Left ventricle myocardium inferior (tissue), 1 donor: ENCODE measurements around the gene CABLES2. TPM values are rescaled to one million over a fixed set of nuclear protein-coding genes. Genes with fewer than 3 reads are reported as not detected.

Experiments
- DNase-seq: peaks from one replicate; pipeline ENCODE4 v3.0.0-alpha.2; 2020
- H3K27ac ChIP-seq: fragments of 200-600 bp; replicated peaks from 2 replicates; pipeline ENCODE4 v1.8.0; 2021
- H3K27me3 ChIP-seq: fragments of 200-600 bp; 2 replicates; pipeline ENCODE4 v1.8.0; 2021; ENCODE audit warnings: low read depth
- H3K36me3 ChIP-seq: fragments of 200-600 bp; 2 replicates; pipeline ENCODE4 v1.8.0; 2021
- H3K4me1 ChIP-seq: fragments of 200-600 bp; 2 replicates; pipeline ENCODE4 v1.8.0; 2021
- H3K4me3 ChIP-seq: fragments of 200-600 bp; 2 replicates; pipeline ENCODE4 v1.8.0; 2021; ENCODE audit warnings: mild to moderate bottlenecking, moderate library complexity
- H3K9me3 ChIP-seq: fragments of 200-600 bp; replicated peaks from 2 replicates; pipeline ENCODE4 v1.8.0; 2021
- CTCF ChIP-seq: fragments of 200-600 bp; IDR thresholded peaks from 2 replicates; pipeline ENCODE4 v1.8.0; 2021; ENCODE audit warnings: antibody characterized with exemption, mild to moderate bottlenecking, borderline replicate concordance
- intact Hi-C: fragments of 100-400 bp; cut with micrococcal nuclease; formaldehyde crosslinking; loops from one replicate; pipeline ENCODE4 v1.11.0; 2022
- total RNA-seq: library from RNA; stranded (reverse); fragmentation: NEBNext Ultra II Directional; extraction: Animal tissue kit (Norgen Biotek cat#: 25700); gene quantifications from one replicate; pipeline ENCODE4 v1.2.1, GENCODE V29; 2021
- donor health status: DM: no; HTN: yes; CAD: no; lungs with severe emphysema.

The CABLES2 gene
- total RNA-seq, 1 donor from 2014 or later = 12.0 TPM

DNA sequence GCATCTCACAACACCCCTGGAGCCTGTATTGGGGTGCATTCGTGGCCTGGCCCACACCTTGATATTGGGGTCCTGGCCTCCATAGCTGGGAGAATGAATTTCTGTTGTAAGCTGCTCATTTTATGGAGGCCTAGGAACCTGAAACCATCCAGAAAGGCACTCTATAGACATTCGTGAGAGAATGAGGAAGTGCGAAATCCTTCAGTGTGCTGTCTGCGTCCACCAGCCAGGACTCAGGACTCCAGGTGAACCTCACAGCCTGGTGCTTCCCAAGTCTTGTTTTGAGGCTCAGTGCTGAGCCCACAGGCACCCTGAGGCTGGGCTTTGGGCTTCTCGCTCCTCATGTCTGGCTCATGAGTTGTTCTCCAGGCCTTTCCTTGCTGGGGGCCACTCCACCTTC lies 32.1 kb upstream of the CABLES2 start:
- no peak for TF ChIP-seq CTCF

DNA sequence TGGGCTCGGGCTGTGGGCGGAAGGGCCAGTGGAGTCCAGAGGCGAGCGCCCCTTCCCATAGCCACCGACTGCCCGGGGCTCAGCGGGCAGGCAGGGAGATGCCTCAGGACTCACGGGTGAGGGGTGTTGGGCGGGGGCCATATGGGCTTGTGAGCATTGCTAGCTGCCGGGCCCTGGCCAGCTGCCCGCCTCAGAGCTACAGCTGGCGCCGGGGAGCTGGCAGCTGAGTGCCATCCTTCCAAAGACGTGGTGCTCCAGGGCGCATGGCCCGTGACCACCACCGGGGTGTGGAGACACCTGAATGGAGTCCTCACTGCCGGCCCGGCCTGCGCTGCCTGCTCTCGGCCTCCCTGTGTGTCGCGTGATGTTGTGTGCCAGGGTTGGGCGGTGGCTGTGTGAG lies 30.8 kb upstream of the CABLES2 start:
- H3K36me3 ChIP-seq = no peaks in the 10 kb centered on the region
- no peak for TF ChIP-seq CTCF
- no peak overlapping the region for H3K4me3 ChIP-seq
- peaks cover 43% of the 10 kb centered on the region for H3K27me3 ChIP-seq
- H3K4me1 ChIP-seq = peaks cover 21% of the 10 kb centered on the region
- no peak overlapping the region for H3K27ac ChIP-seq
- intact Hi-C loops = no loop called here
- DNase-seq = peak; percentile 26
- no peaks in the 10 kb centered on the region for H3K9me3 ChIP-seq

More for the DNA sequence above, 32.1 kb upstream of the CABLES2 start:
- intact Hi-C loops = no loop called here
- peaks cover 42% of the 10 kb centered on the region for H3K27me3 ChIP-seq
- no peak overlapping the region for H3K4me3 ChIP-seq
- no peak overlapping the region for H3K27ac ChIP-seq
- peaks cover 11% of the 10 kb centered on the region for H3K4me1 ChIP-seq
- no peaks in the 10 kb centered on the region for H3K36me3 ChIP-seq
- H3K9me3 ChIP-seq = no peaks in the 10 kb centered on the region
- no peak for DNase-seq

DNA sequence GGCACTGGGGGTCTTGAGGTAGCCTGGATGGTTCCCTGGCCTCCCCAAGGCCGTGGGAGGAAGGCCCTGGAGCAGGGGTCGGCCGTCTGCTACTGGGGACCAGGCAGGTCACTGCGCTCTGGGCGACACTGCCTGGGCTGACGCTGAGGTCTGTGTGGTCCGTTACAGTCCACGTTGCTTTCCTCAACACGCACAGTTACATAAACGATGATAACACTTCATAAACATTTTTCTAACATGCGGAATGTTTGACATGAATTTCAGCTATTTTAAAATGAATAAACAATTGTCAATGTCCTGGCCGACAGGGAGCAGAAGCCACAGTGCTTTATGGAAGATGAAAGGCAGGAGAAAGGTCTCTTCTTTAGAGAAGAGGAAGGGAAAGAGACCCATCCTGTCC lies 30.4 kb upstream of the CABLES2 start:
- no peak for DNase-seq
- H3K27ac ChIP-seq = no peak overlapping the region
- H3K4me3 ChIP-seq = no peak overlapping the region
- no peaks in the 10 kb centered on the region for H3K9me3 ChIP-seq
- peaks cover 21% of the 10 kb centered on the region for H3K4me1 ChIP-seq
- peaks cover 47% of the 10 kb centered on the region for H3K27me3 ChIP-seq
- intact Hi-C loops = no loop called here
- H3K36me3 ChIP-seq = no peaks in the 10 kb centered on the region
- TF ChIP-seq CTCF = no peak

DNA sequence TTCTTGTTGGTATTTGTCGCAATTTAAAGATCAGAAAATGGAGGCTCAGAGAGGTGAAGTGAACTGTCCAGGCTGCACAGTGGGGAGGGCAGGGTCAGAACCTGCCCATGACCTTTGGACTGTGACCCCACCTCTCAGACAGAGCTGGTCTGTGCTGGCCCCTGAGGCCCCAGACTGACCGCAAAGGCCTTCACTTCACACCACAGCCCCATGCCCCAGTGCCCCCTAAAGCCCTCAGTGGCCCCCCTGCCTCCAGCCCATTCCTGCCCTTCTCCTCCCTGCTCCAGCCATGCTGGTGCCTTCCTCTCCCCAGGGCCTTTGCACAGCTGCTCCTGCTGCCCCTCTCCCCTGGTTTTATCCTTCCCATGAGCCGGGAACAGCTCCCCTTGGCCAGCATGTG lies 29.6 kb upstream of the CABLES2 start:
- Histone ChIP-seq H3K36me3 (no peaks in the 10 kb centered on the region), H3K4me3 (no peak overlapping the region), H3K4me1 (peaks cover 21% of the 10 kb centered on the region), H3K27me3 (peaks cover 41% of the 10 kb centered on the region), H3K9me3 (no peaks in the 10 kb centered on the region), H3K27ac (no peak overlapping the region)
- DNase-seq = no peak
- intact Hi-C loops = no loop called here
- TF ChIP-seq CTCF = no peak

DNA sequence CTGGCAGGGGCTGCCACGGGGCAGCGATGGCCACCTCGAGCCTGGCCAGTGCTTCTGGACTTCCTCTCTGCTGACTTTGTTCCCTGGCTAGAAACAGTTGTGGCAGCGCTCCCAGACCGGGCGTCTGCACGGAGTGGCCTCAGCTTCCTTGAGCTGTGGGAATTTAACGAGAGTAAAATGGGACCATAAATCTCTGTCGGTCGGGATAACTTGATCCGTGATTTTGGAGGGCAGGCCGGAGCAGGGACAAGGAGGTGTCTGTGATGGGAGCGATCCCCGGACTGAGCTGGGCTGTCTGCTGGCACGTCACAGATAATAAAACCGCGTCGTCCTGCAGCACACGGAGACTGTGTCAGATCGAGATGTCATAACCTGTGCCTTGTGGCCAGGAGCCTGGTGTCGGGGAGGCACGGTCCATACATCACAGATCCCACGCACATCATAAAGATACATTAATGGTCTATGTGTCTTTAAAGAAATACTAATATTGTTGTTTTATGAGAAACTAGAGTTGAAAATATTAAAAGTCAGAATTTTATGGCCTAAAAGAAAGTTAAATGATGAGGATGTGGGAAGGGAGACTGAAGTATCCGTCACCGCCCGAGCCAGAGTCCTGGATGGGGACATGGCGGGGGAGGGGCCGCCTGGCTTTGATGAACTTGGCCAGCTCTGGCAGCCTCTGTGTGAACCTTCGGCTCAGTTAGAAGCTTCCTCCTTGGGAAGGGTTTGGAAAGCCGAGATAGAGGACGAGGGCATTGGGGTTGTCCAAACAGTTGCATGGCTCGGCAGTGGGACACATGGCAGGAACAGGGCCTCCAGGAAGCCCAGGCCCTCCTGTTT lies 26.8 kb upstream of the CABLES2 start:
- Histone ChIP-seq H3K27me3 (peaks cover 40% of the 10 kb centered on the region), H3K4me1 (peaks cover 21% of the 10 kb centered on the region), H3K9me3 (no peaks in the 10 kb centered on the region), H3K36me3 (no peaks in the 10 kb centered on the region), H3K27ac (peak overlapping the region; percentile 16), H3K4me3 (peak overlapping the region; percentile 21)
- intact Hi-C loops = no loop called here
- DNase-seq = peak; percentile 44
- no peak for TF ChIP-seq CTCF
